ENCODE data around the gene SNU13. TPM values are rescaled to one million over a fixed set of nuclear protein-coding genes. Genes with fewer than 3 reads are reported as not detected.
"Not testable (repeated sequence)": the region's sequence is repeated elsewhere in the genome, so short reads cannot be mapped to it uniquely, and the experiment has no call there.

SNU13 gene
- polyA plus RNA-seq, 4 donors, result 131 to 185 (median 151) TPM

GRCh38 chr22:41647771-41648170 lies 40.9 kb downstream of the SNU13 start:
- no peak for DNase-seq (ENCODE audit: low read depth in 4 of 4, low spot score in 2 of 4)

DNA sequence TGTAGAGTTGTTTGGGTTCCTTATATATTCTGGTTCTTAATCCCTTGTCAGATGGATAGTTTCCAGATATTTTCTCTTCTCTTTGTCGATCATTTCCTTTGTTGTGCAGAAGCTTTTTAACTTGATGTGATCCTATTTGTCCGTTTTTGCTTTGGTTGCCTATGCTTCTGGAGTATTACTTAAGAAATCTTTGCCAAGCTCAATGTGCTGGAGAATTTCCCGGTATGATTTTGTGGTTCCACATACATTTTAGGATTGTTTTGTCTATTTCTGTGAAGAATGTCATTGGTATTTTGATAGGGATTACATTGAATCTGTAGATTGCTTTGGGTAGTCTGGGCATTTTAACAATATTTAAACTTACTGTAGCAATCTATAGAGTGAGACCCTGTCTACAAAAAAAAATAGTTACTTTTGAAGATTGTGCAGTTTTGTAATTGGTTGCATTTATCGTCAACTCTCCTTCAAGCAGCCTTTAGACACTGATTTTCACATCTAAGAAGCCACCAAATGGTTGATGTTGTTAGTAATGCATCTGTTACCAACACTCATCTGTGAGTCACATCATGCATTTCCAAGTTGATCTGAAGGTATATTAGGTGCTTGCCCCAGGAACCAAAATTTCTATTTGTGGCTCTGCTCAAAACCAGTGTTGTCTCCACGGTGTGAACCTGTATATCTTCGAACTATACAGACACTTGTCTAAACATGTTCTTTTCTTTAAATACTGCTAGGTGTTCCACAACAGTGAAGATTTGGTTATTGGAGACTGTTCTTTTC lies 46.1 kb downstream of the SNU13 start:
- no peak for DNase-seq (ENCODE audit: low read depth in 4 of 4, low spot score in 2 of 4)

DNA sequence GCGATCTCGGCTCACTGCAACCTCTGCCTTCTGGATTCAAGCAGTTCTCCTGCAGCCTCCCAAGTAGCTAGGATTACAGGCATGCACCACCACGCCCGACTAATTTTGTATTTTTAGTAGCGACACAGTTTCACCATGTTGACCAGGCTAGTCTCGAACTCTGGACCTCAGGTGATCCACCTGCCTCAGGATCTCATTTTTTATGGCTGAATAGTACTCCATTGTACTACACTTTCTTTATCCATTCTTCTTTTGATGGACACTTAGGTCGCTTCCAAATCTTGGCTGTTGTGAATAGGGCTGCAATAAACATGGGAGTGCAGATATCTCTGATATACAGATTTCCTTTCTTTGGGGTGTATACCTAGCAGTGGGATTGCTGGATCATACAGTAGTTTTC lies 46.8 kb downstream of the SNU13 start:
- no peak for DNase-seq (ENCODE audit: low read depth in 4 of 4, low spot score in 2 of 4)

DNA sequence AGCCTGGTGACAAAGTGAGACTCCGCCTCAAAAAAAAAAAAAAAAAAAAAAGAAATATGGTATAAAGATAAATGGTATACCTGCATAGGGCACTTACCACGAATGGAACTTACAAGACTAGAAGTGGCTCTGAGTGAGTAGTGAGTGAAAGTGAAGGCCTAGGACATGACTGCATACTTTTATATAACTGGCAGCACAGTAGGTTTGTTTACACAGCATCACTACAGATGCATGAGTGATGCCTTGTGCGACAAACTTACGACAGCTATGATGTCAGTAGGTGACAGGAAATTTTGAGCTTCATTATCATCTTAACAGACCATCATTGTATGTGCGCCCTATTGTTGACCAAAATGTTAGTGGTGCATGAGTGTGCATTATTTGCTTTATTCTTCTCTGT lies 49.9 kb downstream of the SNU13 start:
- no peak for DNase-seq (ENCODE audit: low read depth in 4 of 4, low spot score in 2 of 4)

DNA sequence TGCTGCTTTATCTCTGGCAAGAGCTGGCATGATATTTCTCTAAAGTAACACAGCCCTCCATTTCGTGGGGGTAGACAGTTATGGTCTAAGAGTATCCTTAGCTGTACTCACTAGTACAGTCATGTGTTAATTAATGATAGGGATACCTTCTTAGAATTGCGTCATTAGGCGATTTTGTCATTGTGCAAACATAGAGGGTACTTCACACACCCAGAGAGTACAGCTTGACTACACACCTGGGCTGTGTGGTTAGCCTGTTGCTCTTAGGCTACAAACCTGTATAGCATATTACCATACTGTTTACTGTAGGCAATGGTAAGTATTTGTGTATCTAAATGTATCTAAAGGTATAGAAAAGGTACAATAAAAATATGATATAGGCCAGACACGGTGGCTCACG lies 50.5 kb downstream of the SNU13 start:
- no peak for DNase-seq (ENCODE audit: low read depth in 4 of 4, low spot score in 2 of 4)

- not testable (repeated sequence) for DNase-seq (ENCODE audit: low read depth in 4 of 4, low spot score in 2 of 4)
Observed at GRCh38 chr22:41637623-41638022, 51.0 kb downstream of the SNU13 start.

- DNase-seq (ENCODE audit: low read depth in 4 of 4, low spot score in 2 of 4), result no peak
Observed at GRCh38 chr22:41636467-41636866, 52.2 kb downstream of the SNU13 start.

DNA sequence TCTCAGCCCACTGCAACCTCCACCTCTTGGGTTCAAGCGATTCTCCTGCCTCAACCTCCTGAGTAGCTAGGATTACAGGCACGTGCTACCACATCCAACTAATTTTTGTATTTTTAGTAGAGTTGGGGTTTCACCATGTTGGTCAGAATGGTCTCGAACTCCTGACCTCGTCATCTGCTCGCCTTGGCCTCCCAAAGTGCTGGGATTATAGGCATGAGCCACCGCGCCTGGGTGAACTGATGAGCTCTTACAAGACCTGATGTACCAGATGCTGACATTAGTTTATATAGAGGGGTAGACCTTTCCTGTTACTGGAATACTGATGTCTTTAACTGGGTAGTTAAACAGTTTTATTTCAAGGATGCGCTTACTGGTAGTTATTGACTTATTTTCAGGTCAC lies 54.1 kb downstream of the SNU13 start:
- not testable (repeated sequence) for DNase-seq (ENCODE audit: low read depth in 4 of 4, low spot score in 2 of 4)

DNA sequence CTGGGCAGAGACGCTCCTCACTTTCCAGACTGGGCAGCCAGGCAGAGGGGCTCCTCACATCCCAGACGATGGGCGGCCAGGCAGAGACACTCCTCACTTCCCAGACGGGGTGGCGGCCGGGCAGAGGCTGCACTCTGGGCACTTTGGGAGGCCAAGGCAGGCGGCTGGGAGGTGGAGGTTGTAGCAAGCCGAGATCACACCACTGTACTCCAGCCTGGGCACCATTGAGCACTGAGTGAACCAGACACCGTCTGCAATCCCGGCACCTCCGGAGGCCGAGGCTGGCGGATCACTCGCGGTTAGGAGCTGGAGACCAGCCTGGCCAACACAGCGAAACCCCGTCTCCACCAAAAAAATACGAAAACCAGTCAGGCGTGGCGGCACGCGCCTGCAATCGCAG lies 57.1 kb downstream of the SNU13 start:
- DNase-seq (ENCODE audit: low read depth in 4 of 4, low spot score in 2 of 4), result not testable (repeated sequence)

- DNase-seq (ENCODE audit: low read depth in 4 of 4, low spot score in 2 of 4), result not testable (repeated sequence)
Observed at GRCh38 chr22:41631115-41631514, 57.6 kb downstream of the SNU13 start.

- no peak for DNase-seq (ENCODE audit: low read depth in 4 of 4, low spot score in 2 of 4)
Observed at GRCh38 chr22:41625577-41625976, 63.1 kb downstream of the SNU13 start.

Other genes with a start within 250 kb of the SNU13 start
- 10 to 100 TPM; 47.2 to 62.2 (median 53.7) TPM for gene TOB2, start 242.1 kb downstream of the SNU13 start, polyA plus RNA-seq (ENCODE audit: insufficient read length in 4 of 4)
- gene PHF5A, start 220.2 kb downstream of the SNU13 start, polyA plus RNA-seq (ENCODE audit: insufficient read length in 4 of 4), result 10 to 100 TPM; 49.1 to 64.4 (median 62.0) TPM
- gene ACO2, start 219.8 kb downstream of the SNU13 start, polyA plus RNA-seq (ENCODE audit: insufficient read length in 4 of 4), result 100 to 1,000 TPM; 127 to 158 (median 136) TPM
- 10 to 100 TPM; 30.7 to 38.8 (median 31.8) TPM for gene POLR3H, start 144.4 kb downstream of the SNU13 start, polyA plus RNA-seq (ENCODE audit: insufficient read length in 4 of 4)
- 1 to 10 TPM; 4.9 to 8.4 (median 7.4) TPM for gene CSDC2, start 127.9 kb downstream of the SNU13 start, polyA plus RNA-seq (ENCODE audit: insufficient read length in 4 of 4)
- 10 to 100 TPM; 52.2 to 61.5 (median 53.3) TPM for gene PMM1, start 99.0 kb downstream of the SNU13 start, polyA plus RNA-seq (ENCODE audit: insufficient read length in 4 of 4)
- gene DESI1, start 67.8 kb downstream of the SNU13 start, polyA plus RNA-seq (ENCODE audit: insufficient read length in 4 of 4), result 10 to 100 TPM; 24.0 to 34.3 (median 28.7) TPM
- gene XRCC6, start 67.6 kb downstream of the SNU13 start, polyA plus RNA-seq (ENCODE audit: insufficient read length in 4 of 4), result 100 to 1,000 TPM; 314 to 396 (median 372) TPM
- gene MEI1, start 10.6 kb upstream of the SNU13 start, polyA plus RNA-seq (ENCODE audit: insufficient read length in 4 of 4), result 1 to 10 TPM; 2.9 to 3.4 (median 3.3) TPM
- gene CCDC134, start 111.8 kb upstream of the SNU13 start, polyA plus RNA-seq (ENCODE audit: insufficient read length in 4 of 4), result 10 to 100 TPM in 2 of 4 donors, 1 to 10 TPM in 2; 7.8 to 10.8 (median 9.8) TPM
- gene SREBF2, start 144.2 kb upstream of the SNU13 start, polyA plus RNA-seq (ENCODE audit: insufficient read length in 4 of 4), result 100 to 1,000 TPM in 1 of 4 donors, 10 to 100 TPM in 3; 86.4 to 106 (median 92.7) TPM
- 1 to 10 TPM in 2 of 4 donors, under 1 TPM in 2; 0.28 to 1.9 (median 0.93) TPM for gene SHISA8, start 226.2 kb upstream of the SNU13 start, polyA plus RNA-seq (ENCODE audit: insufficient read length in 4 of 4)
- gene TNFRSF13C, start 237.9 kb upstream of the SNU13 start, polyA plus RNA-seq (ENCODE audit: insufficient read length in 4 of 4), result 1 to 10 TPM in 3 of 4 donors, under 1 TPM in 1; 0.82 to 3.9 (median 2.6) TPM

Data from left renal cortex interstitium (tissue), 4 donors.